Measurements from ENCODE around the gene KIF5A. TPM values are rescaled to one million over a fixed set of nuclear protein-coding genes. Genes with fewer than 3 reads are reported as not detected.

KIF5A gene
- total RNA-seq, 1 experiment from 2014 or later: 0.05 TPM

- no TSS peak for BruUV-seq (replicated peaks)
- Histone ChIP-seq H3K4me3 (ENCODE audit: low read depth, low read length) (no peak overlapping the region), H3K9me3 (no peaks in the 10 kb centered on the region), H3K27me3 (replicated peaks; ENCODE audit: control insufficient read depth, insufficient read depth, low read length) (no peaks in the 10 kb centered on the region), H3K36me3 (ENCODE audit: control insufficient read depth, insufficient read depth, low read length) (peaks cover 6% of the 10 kb centered on the region), H3K4me1 (peaks cover 24% of the 10 kb centered on the region)
- CTCF ChIA-PET: no interaction called here
- Mint-ChIP-seq H3K9me3 (ENCODE audit: unreplicated experiment) (no peaks in the 10 kb centered on the region), H3K36me3 (ENCODE audit: insufficient read depth, unreplicated experiment) (peaks cover 71% of the 10 kb centered on the region), H3K27me3 (ENCODE audit: insufficient read depth, unreplicated experiment) (no peaks in the 10 kb centered on the region), H3K27ac (ENCODE audit: unreplicated experiment) (peak overlapping the region; percentile 88), H3K4me1 (ENCODE audit: low read depth, unreplicated experiment) (peaks cover 7% of the 10 kb centered on the region), H3K4me3 (ENCODE audit: unreplicated experiment) (peak overlapping the region; percentile 86)
- no peak for TF ChIP-seq CTCF (IDR thresholded peaks at IDR 0.05; ENCODE audit: insufficient read depth in 1 of 2, low read depth in 1 of 2, low read length in 1 of 2, severe bottlenecking in 1 of 2, unreplicated experiment in 1 of 2)
- DNase-seq: no peak
- POLR2A ChIA-PET: no interaction called here
- intact Hi-C loops (cut with micrococcal nuclease; ENCODE audit: unreplicated experiment): loop anchor here (5.0 kb wide), 2 partner anchors 97 to 202 kb away; no protein-coding TSS in a partner anchor
Measured at GRCh38 chr12:57524814-57525614, 24.8 kb upstream of the KIF5A start.

- Histone ChIP-seq H3K27me3 (replicated peaks; ENCODE audit: control insufficient read depth, insufficient read depth, low read length) (no peaks in the 10 kb centered on the region), H3K4me1 (peaks cover 24% of the 10 kb centered on the region), H3K36me3 (ENCODE audit: control insufficient read depth, insufficient read depth, low read length) (peaks cover 6% of the 10 kb centered on the region), H3K9me3 (no peaks in the 10 kb centered on the region), H3K4me3 (ENCODE audit: low read depth, low read length) (no peak overlapping the region)
- no TSS peak for BruUV-seq (replicated peaks)
- CTCF ChIA-PET: interaction anchor here (0.7 kb wide), 1 partner anchor 1198 kb away, joined by 3 read pairs; no protein-coding TSS in a partner anchor
- H3K4me1 Mint-ChIP-seq (ENCODE audit: low read depth, unreplicated experiment): peaks cover 7% of the 10 kb centered on the region
- H3K4me3 Mint-ChIP-seq (ENCODE audit: unreplicated experiment): peak overlapping the region; percentile 33
- intact Hi-C loops (cut with micrococcal nuclease; ENCODE audit: unreplicated experiment): no loop called here
- peaks cover 69% of the 10 kb centered on the region for H3K36me3 Mint-ChIP-seq (ENCODE audit: insufficient read depth, unreplicated experiment)
- H3K9me3 Mint-ChIP-seq (ENCODE audit: unreplicated experiment): no peaks in the 10 kb centered on the region
- no peak for TF ChIP-seq CTCF (IDR thresholded peaks at IDR 0.05; ENCODE audit: insufficient read depth in 1 of 2, low read depth in 1 of 2, low read length in 1 of 2, severe bottlenecking in 1 of 2, unreplicated experiment in 1 of 2)
- POLR2A ChIA-PET: no interaction called here
- no peak for DNase-seq
- H3K27me3 Mint-ChIP-seq (ENCODE audit: insufficient read depth, unreplicated experiment): no peaks in the 10 kb centered on the region
- peak overlapping the region; percentile 66 for H3K27ac Mint-ChIP-seq (ENCODE audit: unreplicated experiment)
Measured at GRCh38 chr12:57525615-57526383, 24.0 kb upstream of the KIF5A start.

GRCh38 chr12:57526477-57527126 is 23.2 kb upstream of the KIF5A start:
- Mint-ChIP-seq H3K27ac (ENCODE audit: unreplicated experiment) (no peak overlapping the region), H3K4me1 (ENCODE audit: low read depth, unreplicated experiment) (peaks cover 7% of the 10 kb centered on the region), H3K27me3 (ENCODE audit: insufficient read depth, unreplicated experiment) (no peaks in the 10 kb centered on the region), H3K4me3 (ENCODE audit: unreplicated experiment) (no peak overlapping the region), H3K9me3 (ENCODE audit: unreplicated experiment) (no peaks in the 10 kb centered on the region), H3K36me3 (ENCODE audit: insufficient read depth, unreplicated experiment) (peaks cover 67% of the 10 kb centered on the region)
- Histone ChIP-seq H3K36me3 (ENCODE audit: control insufficient read depth, insufficient read depth, low read length) (peaks cover 6% of the 10 kb centered on the region), H3K27me3 (replicated peaks; ENCODE audit: control insufficient read depth, insufficient read depth, low read length) (no peaks in the 10 kb centered on the region), H3K4me1 (peaks cover 16% of the 10 kb centered on the region), H3K9me3 (no peaks in the 10 kb centered on the region), H3K4me3 (ENCODE audit: low read depth, low read length) (no peak overlapping the region)
- TF ChIP-seq CTCF (IDR thresholded peaks at IDR 0.05; ENCODE audit: insufficient read depth in 1 of 2, low read depth in 1 of 2, low read length in 1 of 2, severe bottlenecking in 1 of 2, unreplicated experiment in 1 of 2): no peak
- BruUV-seq (replicated peaks): no TSS peak
- intact Hi-C loops (cut with micrococcal nuclease; ENCODE audit: unreplicated experiment): no loop called here
- DNase-seq: no peak
- ChIA-PET POLR2A (no interaction called here), CTCF (interaction anchor here (0.7 kb wide), 1 partner anchor 1199 kb away, joined by 3 read pairs; no protein-coding TSS in a partner anchor)

All from Caco-2 (cell line).